A549 (cell line): ENCODE results near the gene ACO2. TPM values are rescaled to one million over a fixed set of nuclear protein-coding genes. Genes with fewer than 3 reads are reported as not detected.

Experiments used
- ATAC-seq, 2 experiments: fragments of 200-7000 bp in 1 of 2; fragments of >200 bp in 1 of 2; cut with Nextera tagmentation in 1 of 2; cut with Tn5 transposase in 1 of 2; 3 replicates each; pipeline versions ENCODE4 v1.8.0 to v1.9.1; 2018 to 2020; ENCODE audit warnings: mild to moderate bottlenecking in 1 of 2, moderate library complexity in 1 of 2
- CTCF ChIA-PET: fragments of 300-600 bp; sonication (Branson Sonifier 250); formaldehyde crosslinking; extraction: SDS; loops from one replicate; lab custom pipeline; 2021; ENCODE audit warnings: antibody characterized with exemption, inconsistent platforms; lab: Yijun Ruan, JAX
- POLR2A ChIA-PET: fragments of 350-600 bp; formaldehyde crosslinking; extraction: SDS; loops from one replicate; lab custom pipeline; 2021; ENCODE audit warnings: antibody characterized with exemption, inconsistent platforms; lab: Yijun Ruan, JAX
- DNase-seq, 2 experiments: peaks; one replicate each; pipeline versions ENCODE4 v3.0.0 to v3.0.0-alpha.2; 2011 to 2016; ENCODE audit warnings: low read depth in 1 of 2, low spot score in 1 of 2
- FAIRE-seq: peaks from 2 replicates; lab custom pipeline; 2011; peaks lifted over from hg19 to GRCh38; lab: Jason Lieb, UNC
- H3K27ac ChIP-seq, 2 experiments: fragments of >200 bp; sonication (Bioruptor Twin); formaldehyde crosslinking; 3 replicates each; pipeline ENCODE4 v1.5.1; 2016 to 2017
- H3K4me1 ChIP-seq: fragments of >200 bp; sonication (Bioruptor Twin); formaldehyde crosslinking; 3 replicates; pipeline ENCODE4 v1.6.1; 2016
- H3K4me2 ChIP-seq: fragments of >200 bp; sonication (Bioruptor Twin); formaldehyde crosslinking; 3 replicates; pipeline ENCODE4 v1.6.1; 2016
- H3K4me3 ChIP-seq: fragments of >200 bp; sonication (Bioruptor Twin); formaldehyde crosslinking; 3 replicates; pipeline ENCODE4 v1.5.1; 2016
- H3K9me3 ChIP-seq: fragments of >200 bp; sonication (Bioruptor Twin); formaldehyde crosslinking; 3 replicates; pipeline ENCODE4 v1.6.1; 2016
- BCL3 ChIP-seq: fragments of >200 bp; sonication (Bioruptor Twin); formaldehyde crosslinking; IDR thresholded peaks from 3 replicates; pipeline ENCODE4 v1.6.1; 2016
- BHLHE40 ChIP-seq: IDR thresholded peaks from 2 replicates; pipeline ENCODE4 v1.6.1; 2012; ENCODE audit warnings: low read depth, low read length, inconsistent platforms
- CEBPB ChIP-seq, 2 experiments: fragments of >200 bp in 1 of 2; sonication (Bioruptor Twin) in 1 of 2; formaldehyde crosslinking in 1 of 2; IDR thresholded peaks; 2 replicates each; pipeline ENCODE4 v1.6.1; 2012 to 2016
- CHD2 ChIP-seq: fragments of 150-350 bp; IDR thresholded peaks from 2 replicates; pipeline ENCODE4 v1.6.1; 2014; ENCODE audit warnings: low read length; ENCODE audit not compliant: partially characterized antibody
- CHD4 ChIP-seq: fragments of 200-600 bp; sonication (generic); IDR thresholded peaks from 2 replicates; pipeline ENCODE4 v1.6.1; 2016; ENCODE audit warnings: antibody characterized with exemption, mild to moderate bottlenecking, borderline replicate concordance
- EHF ChIP-seq: fragments of 250-450 bp; sonication (Bioruptor Pico); IDR thresholded peaks from 2 replicates; pipeline ENCODE4 v1.5.0; 2020; ENCODE audit warnings: mild to moderate bottlenecking
- EHMT2 ChIP-seq: fragments of 200-600 bp; sonication (generic); IDR thresholded peaks from 2 replicates; pipeline ENCODE4 v1.6.1; 2016; ENCODE audit warnings: antibody characterized with exemption, low read depth, mild to moderate bottlenecking, moderate library complexity
- FOXS1 ChIP-seq: fragments of 250-450 bp; sonication (Bioruptor Pico); IDR thresholded peaks from 2 replicates; pipeline ENCODE4 v1.5.0; 2020; ENCODE audit warnings: mild to moderate bottlenecking, moderate library complexity
- HDAC2 ChIP-seq: fragments of 200-600 bp; sonication (generic); IDR thresholded peaks from 2 replicates; pipeline ENCODE4 v1.6.1; 2016
- HES2 ChIP-seq: fragments of >200 bp; sonication (Bioruptor Twin); formaldehyde crosslinking; IDR thresholded peaks from 2 replicates; pipeline ENCODE4 v1.6.1; 2016
- HEYL ChIP-seq: fragments of 250-450 bp; sonication (Bioruptor Pico); IDR thresholded peaks from 2 replicates; pipeline ENCODE4 v1.8.0; 2021; ENCODE audit warnings: mild to moderate bottlenecking, moderate library complexity
- HOXA7 ChIP-seq: fragments of 250-450 bp; sonication (Bioruptor Pico); IDR thresholded peaks from 2 replicates; pipeline ENCODE4 v1.5.0; 2020; ENCODE audit warnings: mild to moderate bottlenecking, moderate library complexity
- HOXB13 ChIP-seq: fragments of 250-450 bp; sonication (Bioruptor Pico); IDR thresholded peaks from 2 replicates; pipeline ENCODE4 v1.5.0; 2020; ENCODE audit warnings: low read depth, mild to moderate bottlenecking, moderate library complexity
- HOXB5 ChIP-seq: fragments of 250-450 bp; sonication (Bioruptor Pico); IDR thresholded peaks from 2 replicates; pipeline ENCODE4 v1.5.0; 2020; ENCODE audit warnings: mild to moderate bottlenecking, moderate library complexity
- KDM5A ChIP-seq: fragments of 200-600 bp; sonication (generic); IDR thresholded peaks from 2 replicates; pipeline ENCODE4 v1.6.1; 2016; ENCODE audit warnings: antibody characterized with exemption, mild to moderate bottlenecking
- MAX ChIP-seq: IDR thresholded peaks from 2 replicates; pipeline ENCODE4 v1.6.1; 2012
- PBX3 ChIP-seq: IDR thresholded peaks from 2 replicates; pipeline ENCODE4 v1.6.1; 2012
- RAD21 ChIP-seq, 2 experiments: fragments of >200 bp in 1 of 2; sonication (Bioruptor Twin) in 1 of 2; formaldehyde crosslinking in 1 of 2; IDR thresholded peaks in 1 of 2; conservative IDR thresholded peaks in 1 of 2; 2 replicates in 1 of 2; 3 replicates in 1 of 2; pipeline ENCODE4 v1.6.1; 2012 to 2018; ENCODE audit warnings: inconsistent platforms in 1 of 2
- RARB ChIP-seq: fragments of 250-450 bp; sonication (Bioruptor Pico); IDR thresholded peaks from 2 replicates; pipeline ENCODE4 v1.8.0; 2021; ENCODE audit warnings: mild to moderate bottlenecking, moderate library complexity
- REST ChIP-seq: fragments of 200-600 bp; sonication (generic); IDR thresholded peaks from 2 replicates; pipeline ENCODE4 v1.6.1; 2016; ENCODE audit warnings: antibody characterized with exemption, mild to moderate bottlenecking, moderate library complexity
- RNF2 ChIP-seq: fragments of 200-600 bp; sonication (generic); IDR thresholded peaks from 2 replicates; pipeline ENCODE4 v1.6.1; 2016; ENCODE audit warnings: low read depth, mild to moderate bottlenecking, antibody characterized with exemption, moderate library complexity, borderline replicate concordance
- ZC3H11A ChIP-seq: fragments of 450-650 bp; IDR thresholded peaks from 2 replicates; pipeline ENCODE4 v1.6.1; 2014; ENCODE audit warnings: antibody characterized with exemption, mild to moderate bottlenecking
- ZFP36 ChIP-seq: fragments of 450-650 bp; IDR thresholded peaks from 2 replicates; pipeline ENCODE4 v1.6.1; 2014; ENCODE audit warnings: borderline replicate concordance; ENCODE audit not compliant: partially characterized antibody
- ZNF302 ChIP-seq: fragments of 250-450 bp; sonication (Bioruptor Pico); IDR thresholded peaks from 2 replicates; pipeline ENCODE4 v1.9.0; 2021; ENCODE audit warnings: inconsistent platforms, mild to moderate bottlenecking, moderate library complexity
- WGBS: methylation state at CpG from one replicate; pipeline ENCODE4 v1.1.6; 2017; ENCODE audit errors: missing lambda C conversion rate; 5-methylcytosine and 5-hydroxymethylcytosine counted together
- polyA plus RNA-seq, 4 experiments: library from polyadenylated mRNA; depleted of rRNA in 3 of 4; stranded (reverse); fragments of >200 nt; fragmentation: RNase III in 1 of 4; extraction: RNeasy Plus Mini Kit Qiagen cat#74134 plus additional on column Dnase treatment in 1 of 4; gene quantifications; 2 replicates in 3 of 4; 3 replicates in 1 of 4; pipeline ENCODE4 v1.2.3, GENCODE V29; 2011 to 2017

ACO2 gene
- polyA plus RNA-seq, 2 of the 4 experiments (the other 2 are of a cell fraction), result 30.7 to 43.7 TPM

GRCh38 chr22:41425660-41426365, 43.1 kb upstream of the ACO2 start:
- no peak overlapping the region for H3K27ac ChIP-seq
- no peak overlapping the region for H3K4me3 ChIP-seq
- FAIRE-seq (no peak), ATAC-seq (peak in 1 of 2 experiments; percentile 47; a peak in 1 of 6 replicates), DNase-seq (no peak)
- H3K9me3 ChIP-seq, result no peaks in the 10 kb centered on the region
- 82% methylated on average over 9 of the region's 9 CpGs for WGBS
- H3K4me1 ChIP-seq, result no peaks in the 10 kb centered on the region
- ChIA-PET CTCF (interaction anchor here (0.7 kb wide), 2 partner anchors 9 to 57 kb away, joined by 3 read pairs; no protein-coding TSS in a partner anchor), POLR2A (no interaction called here)
- H3K4me2 ChIP-seq, result no peak overlapping the region
- TF ChIP-seq PBX3, result no peak
- TF ChIP-seq RARB (CRISPR knock-in tag), result no peak
- TF ChIP-seq HOXB13, result no peak
- no peak for TF ChIP-seq HEYL
- TF ChIP-seq KDM5A, result no peak
- TF ChIP-seq MAX, result no peak
- no peak for TF ChIP-seq ZFP36
- no peak for TF ChIP-seq ZNF302 (CRISPR knock-in tag)
- TF ChIP-seq BHLHE40, result no peak
- TF ChIP-seq RNF2, result no peak
- no peak for TF ChIP-seq FOXS1 (CRISPR knock-in tag)
- TF ChIP-seq HOXB5 (CRISPR knock-in tag), result no peak
- TF ChIP-seq EHMT2, result no peak
- no peak for TF ChIP-seq BCL3
- no peak for TF ChIP-seq CHD4
- no peak for TF ChIP-seq CHD2
- TF ChIP-seq, all 56 proteins: peak for 0

GRCh38 chr22:41429232-41429950, 39.5 kb upstream of the ACO2 start:
- Histone ChIP-seq H3K27ac (no peak overlapping the region), H3K4me2 (no peak overlapping the region), H3K4me1 (no peaks in the 10 kb centered on the region), H3K4me3 (no peak overlapping the region), H3K9me3 (no peaks in the 10 kb centered on the region)
- 91% methylated on average over 10 of the region's 13 CpGs for WGBS
- no peak for DNase-seq
- peak; percentile 52 to 62; a peak in 4 of 6 replicates for ATAC-seq
- no peak for FAIRE-seq
- TF ChIP-seq CEBPB (IDR thresholded peaks at IDR 0.05), result no peak
- no peak for TF ChIP-seq ZC3H11A
- no peak for TF ChIP-seq HES2
- no peak for TF ChIP-seq REST
- TF ChIP-seq RAD21 (conservative IDR thresholded peaks at IDR 0.05 in 1 of 2, IDR thresholded peaks at IDR 0.05 in 1 of 2), result no peak
- TF ChIP-seq HDAC2, result no peak
- TF ChIP-seq HOXA7 (CRISPR knock-in tag), result no peak
- no peak for TF ChIP-seq EHF
- ChIA-PET CTCF (interaction anchor here (0.6 to 2.7 kb wide), 3 partner anchors 11 to 89 kb away, joined by 3 to 8 read pairs (median 4); no protein-coding TSS in a partner anchor), POLR2A (interaction anchor here (1.2 kb wide), 1 partner anchor 24 kb away, joined by 3 read pairs; no protein-coding TSS in a partner anchor)
